Omental fat pad (tissue), 4 donors: Measurements from ENCODE around the gene CD300C. TPM values are rescaled to one million over a fixed set of nuclear protein-coding genes. Genes with fewer than 3 reads are reported as not detected.

Experiments used
- ATAC-seq: fragments of 150-250 bp; one replicate; pipeline ENCODE4 v1.9.1; 2016; ENCODE audit warnings: mild to moderate bottlenecking, moderate library complexity; ENCODE audit not compliant: low FRiP score
- DNase-seq: peaks from one replicate; pipeline ENCODE4 v3.0.0-alpha.2; 2019; ENCODE audit warnings: low spot score
- total RNA-seq, 4 donors: library from RNA; depleted of rRNA; stranded (reverse); fragments of >200 nt; gene quantifications; one replicate each; pipeline ENCODE4 v1.1.0, GENCODE V29; 2016
- TF ChIP-seq, protein P1 (sequence below), 3 donors: fragments of 450-650 bp; IDR thresholded peaks; one replicate each; pipeline ENCODE4 v1.5.1; 2016 to 2017; ENCODE audit warnings: antibody characterized with exemption in 3 of 3, mild to moderate bottlenecking in 3 of 3, moderate library complexity in 2 of 3

CD300C gene
- total RNA-seq, 4 donors from 2014 or later = 1.6 to 9.4 (median 2.1) TPM

DNA sequence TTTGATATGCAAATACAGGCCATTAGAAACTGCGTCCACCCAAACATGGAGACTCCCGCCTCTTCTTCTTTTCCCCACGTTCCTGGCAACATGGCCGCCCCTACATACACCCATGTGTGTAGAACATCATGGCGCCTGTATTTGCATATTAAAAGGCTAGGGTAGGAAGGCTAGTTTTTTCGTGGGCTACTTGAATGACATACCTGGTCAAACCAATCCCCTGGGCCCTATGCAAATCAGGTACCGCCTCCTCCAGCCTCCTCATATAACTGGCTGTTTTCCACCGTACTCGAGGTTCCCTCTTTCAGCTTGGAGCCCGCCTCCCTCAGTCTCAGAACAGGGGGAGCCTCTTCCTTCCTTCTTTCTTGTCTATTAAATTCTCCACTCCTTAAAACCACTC lies 13.8 kb downstream of the CD300C start:
- TF ChIP-seq, protein P1, sequence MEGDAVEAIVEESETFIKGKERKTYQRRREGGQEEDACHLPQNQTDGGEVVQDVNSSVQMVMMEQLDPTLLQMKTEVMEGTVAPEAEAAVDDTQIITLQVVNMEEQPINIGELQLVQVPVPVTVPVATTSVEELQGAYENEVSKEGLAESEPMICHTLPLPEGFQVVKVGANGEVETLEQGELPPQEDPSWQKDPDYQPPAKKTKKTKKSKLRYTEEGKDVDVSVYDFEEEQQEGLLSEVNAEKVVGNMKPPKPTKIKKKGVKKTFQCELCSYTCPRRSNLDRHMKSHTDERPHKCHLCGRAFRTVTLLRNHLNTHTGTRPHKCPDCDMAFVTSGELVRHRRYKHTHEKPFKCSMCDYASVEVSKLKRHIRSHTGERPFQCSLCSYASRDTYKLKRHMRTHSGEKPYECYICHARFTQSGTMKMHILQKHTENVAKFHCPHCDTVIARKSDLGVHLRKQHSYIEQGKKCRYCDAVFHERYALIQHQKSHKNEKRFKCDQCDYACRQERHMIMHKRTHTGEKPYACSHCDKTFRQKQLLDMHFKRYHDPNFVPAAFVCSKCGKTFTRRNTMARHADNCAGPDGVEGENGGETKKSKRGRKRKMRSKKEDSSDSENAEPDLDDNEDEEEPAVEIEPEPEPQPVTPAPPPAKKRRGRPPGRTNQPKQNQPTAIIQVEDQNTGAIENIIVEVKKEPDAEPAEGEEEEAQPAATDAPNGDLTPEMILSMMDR (IDR thresholded peaks at IDR 0.05) = no peak
- ATAC-seq (peak; percentile 25), DNase-seq (no peak)

GRCh38 chr17:74531231-74531761 lies 14.6 kb downstream of the CD300C start, which contains the start of gene CD300LB:
CD300LB (minus strand) TSS chr17:74531475; CDS start chr17:74531350, 125 bp downstream.
- TF ChIP-seq, protein P1 (IDR thresholded peaks at IDR 0.05) = no peak
- DNase-seq = no peak
- ATAC-seq = no peak

- DNase-seq (no peak), ATAC-seq (no peak)
- TF ChIP-seq, protein P1 (IDR thresholded peaks at IDR 0.05) = no peak
These were observed 15.1 kb downstream of the CD300C start for GRCh38 chr17:74530831-74531150.

- DNase-seq = no peak
- TF ChIP-seq, protein P1 (IDR thresholded peaks at IDR 0.05) = no peak
- ATAC-seq = no peak
These were observed 16.7 kb downstream of the CD300C start for GRCh38 chr17:74529243-74529642.

GRCh38 chr17:74528491-74529199 lies 17.3 kb downstream of the CD300C start:
- TF ChIP-seq, protein P1 (IDR thresholded peaks at IDR 0.05) = no peak
- ATAC-seq (peak; percentile 18), DNase-seq (peak; percentile 22)

- ATAC-seq (no peak), DNase-seq (peak; percentile 20)
- TF ChIP-seq, protein P1 (IDR thresholded peaks at IDR 0.05) = no peak
These were observed 18.2 kb downstream of the CD300C start for GRCh38 chr17:74527756-74528155.

DNA sequence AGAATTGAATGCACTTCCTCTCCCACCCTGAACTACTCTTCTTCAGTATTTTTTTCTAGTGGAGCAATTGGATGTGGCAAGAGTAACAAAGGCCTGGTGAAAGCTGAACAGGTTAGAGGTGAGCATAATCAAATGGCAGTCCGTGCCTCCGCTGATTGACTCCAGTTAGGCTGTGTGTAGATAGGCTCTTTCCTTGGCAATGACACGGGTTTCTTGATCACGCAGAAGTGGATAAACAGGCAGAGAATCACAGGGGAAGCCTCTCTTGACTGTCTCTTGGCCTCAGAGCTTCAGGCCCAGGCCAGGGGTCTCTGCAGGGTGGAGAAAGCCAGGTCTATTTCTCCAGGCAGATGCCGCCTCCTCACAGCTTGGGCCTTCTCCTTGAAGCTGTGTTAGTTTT lies 18.8 kb downstream of the CD300C start:
- TF ChIP-seq, protein P1 (IDR thresholded peaks at IDR 0.05) = no peak
- DNase-seq (no peak), ATAC-seq (no peak)
